GM12891 (cell line): ENCODE measurements around the gene CD300LF.

Source experiments
- POU2F2 ChIP-seq: IDR thresholded peaks from 2 replicates; pipeline ENCODE4 v1.6.1; 2011; ENCODE audit warnings: low read depth, mild to moderate bottlenecking, control low read depth, low read length, moderate library complexity
- TAF1 ChIP-seq: IDR thresholded peaks from 2 replicates; pipeline ENCODE4 v1.6.1; 2011; ENCODE audit warnings: low read depth, low read length, control low read depth

- TF ChIP-seq TAF1 (no peak), POU2F2 (no peak)
Measured at GRCh38 chr17:74736513-74737298, 24.0 kb upstream of the CD300LF start, which contains the start of gene RAB37.
